Measurements from ENCODE around the gene ROR1. TPM values are rescaled to one million over a fixed set of nuclear protein-coding genes. Genes with fewer than 3 reads are reported as not detected.

Gene ROR1
- total RNA-seq, 4 donors from 2014 or later = 5.1 to 7.3 (median 6.5) TPM

DNA sequence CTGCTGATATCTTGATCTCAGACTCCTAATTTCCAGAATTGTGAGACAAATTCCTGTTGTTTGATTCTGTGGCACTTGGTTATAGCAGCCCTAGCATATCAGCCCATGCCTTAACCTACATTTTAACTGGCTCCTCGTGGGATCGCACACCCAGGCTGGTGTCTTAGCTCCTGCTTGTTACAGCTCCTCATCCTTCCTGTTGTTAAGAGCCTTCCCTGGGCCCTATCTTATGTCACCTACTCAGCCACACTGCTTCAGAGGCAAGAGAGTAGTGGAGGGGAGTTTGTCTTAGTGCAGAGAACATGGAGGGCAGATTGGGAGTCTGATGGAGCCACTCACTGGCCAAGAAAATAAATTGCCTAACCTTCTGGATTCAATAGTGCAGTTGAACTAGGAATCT lies 131.0 kb downstream of the ROR1 start:
- H3K27ac ChIP-seq (replicated peaks in 1 of 4) = no peak overlapping the region
- 100% methylated on average over 2 of the region's 2 CpGs for WGBS
- H3K9me3 ChIP-seq = no peaks in the 10 kb centered on the region
- TF ChIP-seq POLR2A (IDR thresholded peaks at IDR 0.05; ENCODE audit: low read depth) = no peak
- no peak for TF ChIP-seq EP300 (IDR thresholded peaks at IDR 0.05)
- TF ChIP-seq, protein P1, sequence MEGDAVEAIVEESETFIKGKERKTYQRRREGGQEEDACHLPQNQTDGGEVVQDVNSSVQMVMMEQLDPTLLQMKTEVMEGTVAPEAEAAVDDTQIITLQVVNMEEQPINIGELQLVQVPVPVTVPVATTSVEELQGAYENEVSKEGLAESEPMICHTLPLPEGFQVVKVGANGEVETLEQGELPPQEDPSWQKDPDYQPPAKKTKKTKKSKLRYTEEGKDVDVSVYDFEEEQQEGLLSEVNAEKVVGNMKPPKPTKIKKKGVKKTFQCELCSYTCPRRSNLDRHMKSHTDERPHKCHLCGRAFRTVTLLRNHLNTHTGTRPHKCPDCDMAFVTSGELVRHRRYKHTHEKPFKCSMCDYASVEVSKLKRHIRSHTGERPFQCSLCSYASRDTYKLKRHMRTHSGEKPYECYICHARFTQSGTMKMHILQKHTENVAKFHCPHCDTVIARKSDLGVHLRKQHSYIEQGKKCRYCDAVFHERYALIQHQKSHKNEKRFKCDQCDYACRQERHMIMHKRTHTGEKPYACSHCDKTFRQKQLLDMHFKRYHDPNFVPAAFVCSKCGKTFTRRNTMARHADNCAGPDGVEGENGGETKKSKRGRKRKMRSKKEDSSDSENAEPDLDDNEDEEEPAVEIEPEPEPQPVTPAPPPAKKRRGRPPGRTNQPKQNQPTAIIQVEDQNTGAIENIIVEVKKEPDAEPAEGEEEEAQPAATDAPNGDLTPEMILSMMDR (IDR thresholded peaks at IDR 0.05) = no peak
- no peak for TF ChIP-seq POLR2AphosphoS5 (IDR thresholded peaks at IDR 0.05)
- intact Hi-C loops (cut with DNase I) = no loop called here
- no peak for DNase-seq (ENCODE audit: extremely low spot score)
- H3K27me3 ChIP-seq = no peaks in the 10 kb centered on the region
- H3K4me1 ChIP-seq = peaks cover 0 to 26% (median 9%) of the 10 kb centered on the region in 4 donors
- H3K4me3 ChIP-seq = no peak overlapping the region
- H3K36me3 ChIP-seq = no peaks in the 10 kb centered on the region

DNA sequence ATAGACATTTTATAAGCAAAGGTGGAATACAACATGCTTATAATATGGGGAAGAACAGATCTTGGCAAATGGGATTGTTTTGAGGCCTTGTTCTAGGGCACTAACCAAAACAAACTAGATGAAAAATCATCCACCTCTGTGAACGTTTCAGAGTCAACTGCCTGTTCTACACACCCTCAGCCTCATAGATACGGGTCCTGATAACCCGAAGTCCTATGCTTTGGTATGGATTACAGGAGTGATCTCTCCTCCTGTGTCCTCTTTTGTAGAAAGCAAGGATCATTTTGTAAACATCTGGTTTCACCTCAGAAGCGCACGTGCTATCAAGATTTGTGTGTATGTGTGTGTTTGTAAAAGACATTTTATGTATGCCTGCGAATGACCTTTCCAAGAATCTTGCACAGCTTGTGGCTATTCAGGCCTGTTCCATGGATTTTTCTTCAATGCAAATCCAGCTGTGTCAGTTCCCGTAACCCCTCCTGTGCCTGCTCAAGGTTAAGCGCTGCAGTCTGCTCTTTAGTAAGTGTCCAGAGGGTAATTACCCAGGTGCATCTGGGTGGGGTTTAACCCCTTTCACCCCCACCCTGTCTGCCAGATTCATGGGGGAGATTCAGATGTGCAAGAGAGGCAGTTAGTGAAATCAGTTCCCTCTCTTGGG lies 132.4 kb downstream of the ROR1 start:
- TF ChIP-seq, protein P1 (IDR thresholded peaks at IDR 0.05) = no peak
- TF ChIP-seq POLR2AphosphoS5 (IDR thresholded peaks at IDR 0.05) (no peak), EP300 (IDR thresholded peaks at IDR 0.05) (no peak), POLR2A (IDR thresholded peaks at IDR 0.05; ENCODE audit: low read depth) (no peak)
- Histone ChIP-seq H3K4me3 (no peak overlapping the region), H3K4me1 (peaks cover 0 to 34% (median 9%) of the 10 kb centered on the region in 4 donors), H3K36me3 (no peaks in the 10 kb centered on the region), H3K9me3 (no peaks in the 10 kb centered on the region), H3K27ac (replicated peaks in 1 of 4) (no peak overlapping the region), H3K27me3 (no peaks in the 10 kb centered on the region)
- intact Hi-C loops (cut with DNase I) = no loop called here
- DNase-seq (ENCODE audit: extremely low spot score) = no peak
- WGBS = 76% methylated on average over 8 of the region's 8 CpGs

DNA sequence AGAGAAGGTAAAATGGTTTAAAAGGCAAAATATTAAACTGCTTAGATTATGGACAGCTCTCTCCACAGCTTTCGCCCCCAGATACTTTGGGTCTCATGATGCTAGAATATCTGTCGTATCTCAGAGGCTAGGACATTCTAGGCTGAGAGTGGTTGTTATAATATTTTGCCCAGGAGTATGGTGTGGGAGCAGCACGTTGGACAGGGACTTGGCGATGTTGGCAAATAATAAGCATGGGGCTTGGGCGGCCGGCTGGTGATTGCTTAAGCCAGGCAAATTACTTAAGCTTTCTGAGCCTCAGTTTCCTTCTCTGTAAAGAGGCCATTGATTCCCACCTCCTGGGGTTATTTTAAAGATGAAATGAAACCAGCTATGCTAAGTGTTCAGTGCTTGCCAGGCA lies 133.2 kb downstream of the ROR1 start:
- Histone ChIP-seq H3K27me3 (no peaks in the 10 kb centered on the region), H3K9me3 (no peaks in the 10 kb centered on the region), H3K27ac (replicated peaks in 1 of 4) (no peak overlapping the region), H3K36me3 (no peaks in the 10 kb centered on the region), H3K4me1 (peaks cover 0 to 37% (median 9%) of the 10 kb centered on the region in 4 donors), H3K4me3 (no peak overlapping the region)
- intact Hi-C loops (cut with DNase I) = no loop called here
- DNase-seq (ENCODE audit: extremely low spot score) = no peak
- TF ChIP-seq POLR2A (IDR thresholded peaks at IDR 0.05; ENCODE audit: low read depth) (no peak), EP300 (IDR thresholded peaks at IDR 0.05) (no peak), POLR2AphosphoS5 (IDR thresholded peaks at IDR 0.05) (no peak)
- TF ChIP-seq, protein P1 (IDR thresholded peaks at IDR 0.05) = no peak
- 91% methylated on average over 6 of the region's 6 CpGs for WGBS

DNA sequence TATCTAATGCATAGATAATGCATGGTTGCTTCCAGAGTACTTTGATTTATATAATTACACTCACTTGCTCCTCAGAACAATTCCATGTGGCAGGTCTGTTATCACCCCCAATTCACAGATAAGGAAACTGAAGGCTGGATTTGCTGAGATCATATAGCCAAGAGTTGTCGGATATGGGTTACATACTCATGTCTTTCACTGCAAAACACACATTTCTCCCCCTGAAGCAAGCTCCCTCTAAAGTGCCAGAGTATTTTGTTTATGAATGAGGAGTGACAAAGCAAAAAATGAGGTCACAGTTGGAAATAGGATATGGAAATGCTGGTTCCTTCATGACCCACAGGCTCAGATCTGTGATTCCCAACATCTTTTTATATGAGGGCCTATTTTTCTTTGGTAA lies 134.2 kb downstream of the ROR1 start:
- Histone ChIP-seq H3K4me1 (peaks cover 0 to 44% (median 9%) of the 10 kb centered on the region in 4 donors), H3K36me3 (no peaks in the 10 kb centered on the region), H3K27me3 (no peaks in the 10 kb centered on the region), H3K4me3 (no peak overlapping the region), H3K27ac (replicated peaks in 1 of 4) (no peak overlapping the region), H3K9me3 (no peaks in the 10 kb centered on the region)
- no peak for DNase-seq (ENCODE audit: extremely low spot score)
- intact Hi-C loops (cut with DNase I) = no loop called here
- TF ChIP-seq POLR2AphosphoS5 (IDR thresholded peaks at IDR 0.05) (no peak), POLR2A (IDR thresholded peaks at IDR 0.05; ENCODE audit: low read depth) (no peak), EP300 (IDR thresholded peaks at IDR 0.05) (no peak)
- TF ChIP-seq, protein P1 (IDR thresholded peaks at IDR 0.05) = no peak
- 82% methylated on average over 1 of the region's 1 CpG for WGBS

DNA sequence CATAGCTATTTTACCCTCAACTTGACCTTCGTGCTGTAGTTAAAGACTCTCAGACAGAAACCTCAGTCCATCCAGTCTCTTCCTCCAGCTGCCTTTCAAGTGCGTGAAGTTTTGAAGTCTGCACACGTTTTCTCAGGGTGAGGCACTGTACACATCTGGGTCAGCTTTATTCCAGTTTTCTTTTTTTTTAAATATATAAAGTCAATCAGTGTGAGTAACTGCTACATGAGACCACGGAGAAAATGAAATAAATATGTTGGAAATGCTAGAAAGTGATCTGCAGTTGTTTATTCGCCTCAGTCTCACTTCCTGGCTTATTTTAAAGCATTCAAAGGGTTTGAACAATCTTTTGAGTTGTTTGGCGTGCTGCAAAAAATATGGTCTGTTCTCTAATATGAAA lies 135.7 kb downstream of the ROR1 start:
- H3K4me1 ChIP-seq = peaks cover 8 to 53% (median 21%) of the 10 kb centered on the region in 4 donors
- H3K27me3 ChIP-seq = no peaks in the 10 kb centered on the region
- H3K4me3 ChIP-seq = no peak overlapping the region
- no peaks in the 10 kb centered on the region for H3K36me3 ChIP-seq
- 65% methylated on average over 6 of the region's 6 CpGs for WGBS
- intact Hi-C loops (cut with DNase I) = no loop called here
- no peak for TF ChIP-seq POLR2AphosphoS5 (IDR thresholded peaks at IDR 0.05)
- TF ChIP-seq EP300 (IDR thresholded peaks at IDR 0.05) = no peak
- TF ChIP-seq, protein P1 (IDR thresholded peaks at IDR 0.05) = no peak
- TF ChIP-seq POLR2A (IDR thresholded peaks at IDR 0.05; ENCODE audit: low read depth) = no peak
- H3K27ac ChIP-seq (replicated peaks in 1 of 4) = no peak overlapping the region
- H3K9me3 ChIP-seq = no peaks in the 10 kb centered on the region
- DNase-seq (ENCODE audit: extremely low spot score) = no peak
